GM12878 (cell line): ENCODE data around the gene TMEM44. TPM values are rescaled to one million over a fixed set of nuclear protein-coding genes. Genes with fewer than 3 reads are reported as not detected.

Source experiments
- ATAC-seq: fragments of 200-7000 bp; cut with Tn5 transposase; 3 replicates; pipeline ENCODE4 v1.9.1; 2020; ENCODE audit warnings: mild to moderate bottlenecking, moderate library complexity
- BruUV-seq: library from RNA; stranded (reverse); fragments of 400-500 nt; replicated peaks from 2 replicates; lab custom pipeline; 2021; lab: Mats Ljungman, UMichigan
- CTCF ChIA-PET: fragments of 300-600 bp; sonication (Branson Sonifier 250); formaldehyde crosslinking; extraction: SDS; loops from one replicate; lab custom pipeline; 2021; ENCODE audit warnings: inconsistent platforms; lab: Yijun Ruan, JAX
- POLR2A ChIA-PET: fragments of 350-600 bp; formaldehyde crosslinking; extraction: SDS; loops from one replicate; lab custom pipeline; 2021; ENCODE audit warnings: inconsistent platforms; lab: Charles Lee
- RAD21 ChIA-PET: fragments of 300-600 bp; sonication (Branson Sonifier 250); formaldehyde crosslinking; loops from one replicate; lab custom pipeline; 2023; ENCODE audit warnings: antibody characterized with exemption; ENCODE audit not compliant: unreplicated experiment; lab: Charles Lee
- SMC1A ChIA-PET: fragments of 300-600 bp; sonication (Branson Sonifier 250); formaldehyde crosslinking; loops from one replicate; lab custom pipeline; 2023; ENCODE audit not compliant: unreplicated experiment, uncharacterized antibody; lab: Charles Lee
- DNase-seq: peaks from one replicate; pipeline ENCODE4 v3.0.0-alpha.2; 2011; ENCODE audit warnings: low read depth, low spot score
- FAIRE-seq: peaks from 3 replicates; lab custom pipeline; 2011; peaks lifted over from hg19 to GRCh38; lab: Jason Lieb, UNC
- H2AFZ ChIP-seq: 2 replicates; pipeline ENCODE4 v1.6.0; 2011; ENCODE audit warnings: low read depth, low read length, control low read depth; ENCODE audit not compliant: control insufficient read depth
- H3K27ac ChIP-seq: 2 replicates; pipeline ENCODE4 v1.5.1; 2011; ENCODE audit warnings: control low read depth; ENCODE audit not compliant: control insufficient read depth, insufficient read depth
- H3K27me3 ChIP-seq, 2 experiments: replicated peaks in 1 of 2; 2 replicates each; pipeline versions ENCODE4 v1.6.0 to v1.6.1; 2011; ENCODE audit warnings: low read length in 1 of 2; ENCODE audit not compliant: control insufficient read depth in 2 of 2, insufficient read depth in 2 of 2
- H3K36me3 ChIP-seq, 2 experiments: 2 replicates each; pipeline ENCODE4 v1.5.1; 2011; ENCODE audit warnings: low read length in 1 of 2; ENCODE audit not compliant: control insufficient read depth in 2 of 2, insufficient read depth in 2 of 2
- H3K4me1 ChIP-seq: 2 replicates; pipeline ENCODE4 v1.6.1; 2011; ENCODE audit warnings: mild to moderate bottlenecking, low read length, moderate library complexity, mixed read lengths; ENCODE audit not compliant: control insufficient read depth, insufficient read depth
- H3K4me2 ChIP-seq: 2 replicates; pipeline ENCODE4 v1.6.0; 2011; ENCODE audit warnings: control low read depth; ENCODE audit not compliant: control insufficient read depth, insufficient read depth
- H3K4me3 ChIP-seq: fragments of 200-600 bp; sonication (generic); 2 replicates; pipeline ENCODE4 v1.5.1; 2016
- H3K79me2 ChIP-seq: 2 replicates; pipeline ENCODE4 v1.6.0; 2011; ENCODE audit warnings: low read length; ENCODE audit not compliant: control insufficient read depth, insufficient read depth
- H3K9ac ChIP-seq: 2 replicates; pipeline ENCODE4 v1.8.0; 2011; ENCODE audit warnings: low read length, control low read depth, mixed read lengths; ENCODE audit not compliant: control insufficient read depth, insufficient read depth
- H3K9me3 ChIP-seq: replicated peaks from 3 replicates; pipeline ENCODE4 v1.5.1; 2011; ENCODE audit warnings: mild to moderate bottlenecking, low read length; ENCODE audit not compliant: control insufficient read depth, insufficient read depth
- H4K20me1 ChIP-seq: 2 replicates; pipeline ENCODE4 v1.6.0; 2011; ENCODE audit not compliant: control insufficient read depth, insufficient read depth
- CBX5 ChIP-seq: sonication (generic); IDR thresholded peaks from 2 replicates; pipeline ENCODE4 v1.6.1; 2016; ENCODE audit warnings: low read depth, moderate library complexity, mild to moderate bottlenecking, inconsistent platforms
- EED ChIP-seq: sonication (generic); IDR thresholded peaks from 2 replicates; pipeline ENCODE4 v1.6.1; 2016; ENCODE audit warnings: antibody characterized with exemption, low read depth
- IKZF2 ChIP-seq, 2 experiments: fragments of 450-650 bp; IDR thresholded peaks; 2 replicates each; pipeline ENCODE4 v1.6.1; 2017; ENCODE audit warnings: mild to moderate bottlenecking in 2 of 2, moderate library complexity in 2 of 2
- PBX3 ChIP-seq: IDR thresholded peaks from 2 replicates; pipeline ENCODE4 v1.6.1; 2011; ENCODE audit warnings: mild to moderate bottlenecking, low read depth, low read length, moderate library complexity; ENCODE audit not compliant: insufficient replicate concordance
- PKNOX1 ChIP-seq: fragments of 450-650 bp; IDR thresholded peaks from 2 replicates; pipeline ENCODE4 v1.6.1; 2016; ENCODE audit warnings: mild to moderate bottlenecking
- RELA ChIP-seq: fragments of 450-650 bp; IDR thresholded peaks from 2 replicates; pipeline ENCODE4 v1.8.0; 2014; ENCODE audit warnings: borderline replicate concordance; ENCODE audit not compliant: partially characterized antibody
- SIN3A ChIP-seq: IDR thresholded peaks from 2 replicates; pipeline ENCODE4 v1.6.1; 2012; ENCODE audit warnings: low read depth, low read length, improper control_type of control experiment
- SMAD1 ChIP-seq: fragments of 450-650 bp; IDR thresholded peaks from 2 replicates; pipeline ENCODE4 v1.6.1; 2018; ENCODE audit warnings: mild to moderate bottlenecking, low read depth; ENCODE audit not compliant: partially characterized antibody
- TARDBP ChIP-seq: IDR thresholded peaks from 2 replicates; pipeline ENCODE4 v1.6.1; 2016; ENCODE audit warnings: borderline replicate concordance
- ZNF622 ChIP-seq: fragments of 450-650 bp; IDR thresholded peaks from 2 replicates; pipeline ENCODE4 v1.6.1; 2017; ENCODE audit warnings: mild to moderate bottlenecking, inconsistent platforms
- WGBS: methylation state at CpG from one replicate; pipeline ENCODE4 v1.1.6; 2016; ENCODE audit warnings: low lambda C conversion rate; ENCODE audit not compliant: insufficient replicate concordance, insufficient coverage; ENCODE audit errors: missing lambda C conversion rate; 5-methylcytosine and 5-hydroxymethylcytosine counted together
- in situ Hi-C: fragments of 300-500 bp; cut with MboI; formaldehyde crosslinking; loops from 9 replicates; pipeline ENCODE4 v1.14.3; 2018; ENCODE audit warnings: mixed read lengths
- intact Hi-C: fragments of 100-400 bp; cut with micrococcal nuclease; formaldehyde crosslinking; loops from one replicate; pipeline ENCODE4 v1.14.2; 2022; ENCODE audit not compliant: unreplicated experiment
- polyA plus RNA-seq, 11 experiments: library from polyadenylated mRNA; depleted of rRNA in 4 of 11; unstranded in 6 of 11; stranded (reverse) in 5 of 11; fragments of >200 nt; fragmentation: Nextera tagmentation in 4 of 11; fragmentation: Illumina TruSeq in 1 of 11; extraction: Ambion mirVana in 4 of 11; extraction: Trizol in 1 of 11; gene quantifications; 1 replicate in 1 of 11; 2 replicates in 10 of 11; pipeline versions ENCODE4 v1.2.1 to v1.2.3, GENCODE V29; 2011 to 2016; ENCODE audit warnings: inconsistent platforms in 2 of 11, missing spikeins in 2 of 11, low read depth in 1 of 11
- total RNA-seq, 4 experiments: library from RNA; depleted of rRNA in 3 of 4; stranded (reverse); fragments of >200 nt in 3 of 4; fragmentation: Illumina TruSeq in 1 of 4; extraction: Trizol in 1 of 4; gene quantifications; 2 replicates each; pipeline versions ENCODE4 v1.2.1 to v1.2.3, GENCODE V29; 2013 to 2021
- TF ChIP-seq, protein P1 (sequence below): IDR thresholded peaks from 2 replicates; pipeline ENCODE4 v1.6.1; 2012; ENCODE audit warnings: low read depth, low read length, improper control_type of control experiment
- TF ChIP-seq, protein P2 (sequence below): fragments of 450-650 bp; formaldehyde crosslinking; IDR thresholded peaks from 2 replicates; pipeline ENCODE4 v1.4.0; 2022; ENCODE audit warnings: mild to moderate bottlenecking, moderate library complexity
- TF ChIP-seq, protein P3 (sequence below): fragments of 450-650 bp; IDR thresholded peaks from 2 replicates; pipeline ENCODE4 v1.6.1; 2017; ENCODE audit warnings: mild to moderate bottlenecking

The TMEM44 gene
- total and polyA plus RNA-seq, 10 of the 15 experiments (the other 5 are each of a cell fraction or from before 2014, with no cell fraction given), result 0.57 to 8.3 (median 3.6) TPM

DNA sequence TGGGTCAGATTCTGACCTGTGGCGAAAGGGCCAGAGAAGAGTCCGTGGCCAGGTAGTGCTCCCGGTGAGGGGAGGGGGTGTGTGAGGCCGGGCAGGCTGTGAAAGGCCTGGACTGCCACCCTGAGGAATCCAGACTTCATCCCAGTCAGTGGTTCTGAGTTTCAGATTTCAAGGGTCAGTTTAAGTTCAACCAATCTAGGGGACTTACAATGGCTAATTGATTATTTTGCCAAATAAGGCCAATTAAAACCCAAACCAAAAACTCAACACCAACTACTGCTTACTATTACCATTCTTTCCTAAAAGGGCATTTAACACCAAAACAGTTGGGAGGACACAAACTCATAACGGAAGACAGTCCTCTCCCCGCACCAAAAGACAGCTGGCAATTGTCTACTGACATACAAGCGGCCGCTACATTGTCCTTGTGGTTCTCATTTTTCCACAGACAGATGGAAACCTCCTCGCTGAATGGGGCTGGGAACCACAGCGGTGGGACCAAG, 30.5 kb downstream of the TMEM44 start (continued):
- TF ChIP-seq IKZF2 (IDR thresholded peaks at IDR 0.05) (no peak), ZNF622 (no peak), PKNOX1 (no peak), TARDBP (no peak), SIN3A (no peak), RELA (no peak)
- TF ChIP-seq, protein P1, sequence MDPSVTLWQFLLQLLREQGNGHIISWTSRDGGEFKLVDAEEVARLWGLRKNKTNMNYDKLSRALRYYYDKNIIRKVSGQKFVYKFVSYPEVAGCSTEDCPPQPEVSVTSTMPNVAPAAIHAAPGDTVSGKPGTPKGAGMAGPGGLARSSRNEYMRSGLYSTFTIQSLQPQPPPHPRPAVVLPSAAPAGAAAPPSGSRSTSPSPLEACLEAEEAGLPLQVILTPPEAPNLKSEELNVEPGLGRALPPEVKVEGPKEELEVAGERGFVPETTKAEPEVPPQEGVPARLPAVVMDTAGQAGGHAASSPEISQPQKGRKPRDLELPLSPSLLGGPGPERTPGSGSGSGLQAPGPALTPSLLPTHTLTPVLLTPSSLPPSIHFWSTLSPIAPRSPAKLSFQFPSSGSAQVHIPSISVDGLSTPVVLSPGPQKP, result no peak

DNA sequence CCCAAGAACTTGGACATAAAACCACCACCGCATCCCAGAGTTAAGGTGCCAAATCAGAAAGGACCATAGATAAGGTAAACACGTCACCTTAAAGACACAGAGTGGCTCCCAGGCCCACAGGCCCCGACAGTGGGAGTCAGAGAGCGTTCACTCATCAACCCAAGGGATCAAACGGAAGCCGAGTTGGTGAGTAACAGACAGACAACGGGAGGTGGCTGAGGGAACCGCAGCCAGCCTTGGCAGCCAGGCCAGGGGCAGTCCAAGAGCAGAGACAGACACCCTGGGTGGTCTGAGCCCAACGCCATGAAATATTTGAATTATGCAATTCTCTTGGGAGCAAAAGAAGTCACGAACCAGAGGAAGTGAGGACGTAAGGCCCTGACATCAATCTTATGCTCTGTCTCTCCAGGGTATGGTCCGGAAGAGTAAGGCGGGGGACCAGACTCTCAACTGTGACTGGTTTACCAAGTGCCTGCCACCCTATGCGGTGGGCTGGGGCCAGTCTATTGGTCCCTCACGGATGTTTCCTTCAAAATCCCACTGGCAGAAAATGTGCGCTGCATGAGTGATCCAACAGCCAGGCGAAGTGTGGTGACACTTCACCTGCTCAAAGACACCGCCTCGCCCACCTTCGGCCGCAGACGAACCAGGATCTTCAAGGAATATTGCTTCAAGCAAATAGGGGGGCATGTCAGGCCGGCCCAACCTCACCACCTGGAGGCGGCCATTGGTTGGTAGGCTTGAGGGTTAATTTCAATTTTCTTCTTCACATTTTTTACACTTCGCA, 34.3 kb downstream of the TMEM44 start:
- no peak for ATAC-seq
- intact Hi-C loops (no loop called here), in situ Hi-C loops (no loop called here)
- ChIA-PET CTCF (no interaction called here), RAD21 (no interaction called here), SMC1A (no interaction called here), POLR2A (no interaction called here)
- no peak for FAIRE-seq
- H2AFZ ChIP-seq, result no peak overlapping the region
- no peaks in the 10 kb centered on the region for H3K27me3 ChIP-seq
- no peak for DNase-seq
- BruUV-seq, result no TSS peak
- no peaks in the 10 kb centered on the region for H3K79me2 ChIP-seq
- no peak overlapping the region for H3K9ac ChIP-seq
- H3K4me3 ChIP-seq, result no peak overlapping the region
- H3K4me2 ChIP-seq, result no peak overlapping the region
- H4K20me1 ChIP-seq, result no peaks in the 10 kb centered on the region
- H3K9me3 ChIP-seq, result no peaks in the 10 kb centered on the region
- H3K27ac ChIP-seq, result no peak overlapping the region
- no peaks in the 10 kb centered on the region for H3K36me3 ChIP-seq
- H3K4me1 ChIP-seq, result no peaks in the 10 kb centered on the region
- WGBS, result 82% methylated on average over 24 of the region's 25 CpGs
- TF ChIP-seq EED, result no peak
- no peak for TF ChIP-seq PBX3
- no peak for TF ChIP-seq SMAD1
- TF ChIP-seq, protein P2, sequence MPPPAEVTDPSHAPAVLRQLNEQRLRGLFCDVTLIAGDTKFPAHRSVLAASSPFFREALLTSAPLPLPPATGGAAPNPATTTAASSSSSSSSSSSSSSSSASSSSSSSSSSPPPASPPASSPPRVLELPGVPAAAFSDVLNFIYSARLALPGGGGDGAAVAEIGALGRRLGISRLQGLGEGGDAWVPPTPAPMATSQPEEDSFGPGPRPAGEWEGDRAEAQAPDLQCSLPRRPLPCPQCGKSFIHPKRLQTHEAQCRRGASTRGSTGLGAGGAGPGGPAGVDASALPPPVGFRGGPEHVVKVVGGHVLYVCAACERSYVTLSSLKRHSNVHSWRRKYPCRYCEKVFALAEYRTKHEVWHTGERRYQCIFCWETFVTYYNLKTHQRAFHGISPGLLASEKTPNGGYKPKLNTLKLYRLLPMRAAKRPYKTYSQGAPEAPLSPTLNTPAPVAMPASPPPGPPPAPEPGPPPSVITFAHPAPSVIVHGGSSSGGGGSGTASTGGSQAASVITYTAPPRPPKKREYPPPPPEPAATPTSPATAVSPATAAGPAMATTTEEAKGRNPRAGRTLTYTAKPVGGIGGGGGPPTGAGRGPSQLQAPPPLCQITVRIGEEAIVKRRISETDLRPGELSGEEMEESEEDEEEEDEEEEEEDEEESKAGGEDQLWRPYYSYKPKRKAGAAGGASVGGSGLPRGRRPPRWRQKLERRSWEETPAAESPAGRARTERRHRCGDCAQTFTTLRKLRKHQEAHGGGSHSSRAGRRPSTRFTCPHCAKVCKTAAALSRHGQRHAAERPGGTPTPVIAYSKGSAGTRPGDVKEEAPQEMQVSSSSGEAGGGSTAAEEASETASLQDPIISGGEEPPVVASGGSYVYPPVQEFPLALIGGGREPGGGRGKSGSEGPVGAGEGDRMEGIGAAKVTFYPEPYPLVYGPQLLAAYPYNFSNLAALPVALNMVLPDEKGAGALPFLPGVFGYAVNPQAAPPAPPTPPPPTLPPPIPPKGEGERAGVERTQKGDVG (CRISPR knock-in tag), result no peak
- no peak for TF ChIP-seq CBX5
- TF ChIP-seq, protein P3, sequence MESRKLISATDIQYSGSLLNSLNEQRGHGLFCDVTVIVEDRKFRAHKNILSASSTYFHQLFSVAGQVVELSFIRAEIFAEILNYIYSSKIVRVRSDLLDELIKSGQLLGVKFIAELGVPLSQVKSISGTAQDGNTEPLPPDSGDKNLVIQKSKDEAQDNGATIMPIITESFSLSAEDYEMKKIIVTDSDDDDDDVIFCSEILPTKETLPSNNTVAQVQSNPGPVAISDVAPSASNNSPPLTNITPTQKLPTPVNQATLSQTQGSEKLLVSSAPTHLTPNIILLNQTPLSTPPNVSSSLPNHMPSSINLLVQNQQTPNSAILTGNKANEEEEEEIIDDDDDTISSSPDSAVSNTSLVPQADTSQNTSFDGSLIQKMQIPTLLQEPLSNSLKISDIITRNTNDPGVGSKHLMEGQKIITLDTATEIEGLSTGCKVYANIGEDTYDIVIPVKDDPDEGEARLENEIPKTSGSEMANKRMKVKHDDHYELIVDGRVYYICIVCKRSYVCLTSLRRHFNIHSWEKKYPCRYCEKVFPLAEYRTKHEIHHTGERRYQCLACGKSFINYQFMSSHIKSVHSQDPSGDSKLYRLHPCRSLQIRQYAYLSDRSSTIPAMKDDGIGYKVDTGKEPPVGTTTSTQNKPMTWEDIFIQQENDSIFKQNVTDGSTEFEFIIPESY, result no peak
